HPDE6-E6E7 (cell line): ENCODE measurements around the gene VTI1B.
A peak's percentile ranks its signal among the peaks of the same experiment; 100 is the strongest.

Experiments
- DNase-seq: peaks from one replicate; pipeline ENCODE4 v3.0.0; 2011; ENCODE audit warnings: missing footprints; ENCODE audit errors: extremely low spot score

Gene VTI1B

GRCh38 chr14:67679006-67679405 is 4.6 kb upstream of the VTI1B start:
- DNase-seq, result no peak

GRCh38 chr14:67675219-67675582 is 769 bp upstream of the VTI1B start:
- no peak for DNase-seq

GRCh38 chr14:67674139-67674479 is 323 bp downstream of the VTI1B start:
- DNase-seq, result peak; percentile 79

GRCh38 chr14:67673451-67673850 is 981 bp downstream of the VTI1B start:
- no peak for DNase-seq

DNA sequence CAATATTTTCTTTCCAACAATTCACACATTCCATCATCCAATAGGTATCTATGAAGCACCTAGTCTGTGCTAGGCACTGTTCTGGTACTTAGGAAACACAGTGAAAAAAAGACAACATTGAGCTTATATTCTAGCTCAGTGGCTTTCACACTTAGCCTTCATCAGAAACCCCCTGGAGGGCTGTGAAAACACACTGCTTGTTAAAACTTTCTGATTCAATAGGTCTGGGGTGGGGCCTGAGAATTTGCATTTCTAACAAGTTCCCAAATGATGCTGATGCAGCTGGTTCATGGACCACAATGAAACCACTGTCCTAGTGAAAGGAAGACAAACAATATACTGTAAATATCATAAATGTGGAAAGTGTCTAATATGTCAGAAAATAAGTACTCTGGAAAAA is 5.9 kb downstream of the VTI1B start:
- DNase-seq, result no peak

GRCh38 chr14:67666750-67667449 is 7.5 kb downstream of the VTI1B start:
- DNase-seq, result peak; percentile 45

GRCh38 chr14:67665868-67666267 is 8.6 kb downstream of the VTI1B start:
- no peak for DNase-seq

DNA sequence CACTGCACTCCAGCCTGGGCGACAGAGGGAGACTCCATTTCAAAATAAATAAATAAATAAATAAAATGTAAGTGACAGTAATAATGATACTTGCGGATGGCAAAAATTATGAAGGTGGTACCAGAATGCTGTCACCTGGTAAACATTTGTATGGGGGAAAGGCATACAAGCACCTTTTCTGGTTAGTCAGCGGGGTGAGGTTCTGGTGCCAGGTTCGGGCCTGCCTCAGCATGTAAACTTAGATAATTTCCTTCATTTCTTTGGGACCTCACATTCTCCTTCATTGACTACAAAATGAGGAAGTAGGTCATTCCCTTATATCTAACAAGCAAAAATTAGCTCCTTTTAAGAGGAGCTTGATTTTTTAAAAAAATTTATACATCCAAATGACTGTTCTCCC is 10.8 kb downstream of the VTI1B start:
- DNase-seq, result peak; percentile 86

DNA sequence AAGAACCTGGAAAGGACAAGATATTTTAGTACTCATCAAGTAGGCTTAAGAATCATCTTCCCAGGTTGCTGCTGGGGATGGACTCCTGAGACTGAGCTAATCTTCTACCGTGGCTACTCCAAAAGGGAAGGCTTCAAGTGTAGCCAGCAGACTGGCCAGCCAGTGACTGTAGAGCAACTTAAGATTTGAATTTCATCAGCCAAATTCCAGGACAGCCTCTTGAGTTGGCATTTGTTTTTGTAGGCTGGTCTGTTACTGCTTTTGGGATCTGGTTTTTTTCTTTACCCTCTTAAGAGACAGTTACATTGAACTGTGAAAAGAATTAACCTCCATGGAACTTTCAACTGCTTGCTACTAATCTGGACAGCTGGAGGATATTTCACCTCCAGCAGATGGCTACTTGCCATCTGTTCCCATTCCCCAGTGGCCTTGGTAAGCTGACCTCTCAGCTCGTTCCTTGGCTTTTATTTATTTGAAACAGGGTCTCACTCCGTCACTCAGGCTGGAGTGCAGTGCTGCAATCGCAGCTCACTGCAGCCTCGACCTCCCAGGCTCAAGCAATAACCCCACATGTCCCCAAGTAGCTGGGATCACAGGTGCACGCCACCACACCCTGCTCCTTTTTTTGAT is 20.7 kb downstream of the VTI1B start:
- no peak for DNase-seq

DNA sequence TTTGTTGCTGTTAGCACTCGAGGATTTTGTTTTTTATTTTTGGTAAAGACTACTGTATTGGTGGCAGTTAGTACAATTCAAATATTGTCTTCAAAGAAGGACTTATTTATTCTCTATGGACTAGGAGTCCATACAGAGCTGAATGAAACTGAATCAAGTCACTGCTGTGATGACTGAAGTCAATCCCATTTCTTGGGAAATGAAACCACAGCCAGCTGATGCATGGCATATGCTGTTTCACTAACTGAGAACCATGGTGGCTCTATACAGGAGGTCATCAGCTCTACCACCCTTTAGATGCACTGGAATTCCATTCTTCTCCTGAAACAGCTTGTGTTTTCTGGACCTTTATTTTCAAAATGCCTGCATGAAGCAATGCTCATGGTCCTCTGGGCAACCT is 22.2 kb downstream of the VTI1B start:
- no peak for DNase-seq

DNA sequence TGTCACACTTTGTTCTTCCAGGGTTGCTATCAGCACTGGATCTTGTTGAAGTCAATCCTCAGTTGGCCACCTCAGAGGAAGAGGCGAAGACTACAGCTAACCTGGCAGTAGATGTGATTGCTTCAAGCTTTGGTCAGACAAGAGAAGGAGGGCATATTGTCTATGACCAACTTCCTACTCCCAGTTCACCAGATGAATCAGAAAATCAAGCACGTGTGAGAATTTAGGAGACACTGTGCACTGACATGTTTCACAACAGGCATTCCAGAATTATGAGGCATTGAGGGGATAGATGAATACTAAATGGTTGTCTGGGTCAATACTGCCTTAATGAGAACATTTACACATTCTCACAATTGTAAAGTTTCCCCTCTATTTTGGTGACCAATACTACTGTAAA is 23.7 kb downstream of the VTI1B start:
- peak; percentile 70 for DNase-seq

DNA sequence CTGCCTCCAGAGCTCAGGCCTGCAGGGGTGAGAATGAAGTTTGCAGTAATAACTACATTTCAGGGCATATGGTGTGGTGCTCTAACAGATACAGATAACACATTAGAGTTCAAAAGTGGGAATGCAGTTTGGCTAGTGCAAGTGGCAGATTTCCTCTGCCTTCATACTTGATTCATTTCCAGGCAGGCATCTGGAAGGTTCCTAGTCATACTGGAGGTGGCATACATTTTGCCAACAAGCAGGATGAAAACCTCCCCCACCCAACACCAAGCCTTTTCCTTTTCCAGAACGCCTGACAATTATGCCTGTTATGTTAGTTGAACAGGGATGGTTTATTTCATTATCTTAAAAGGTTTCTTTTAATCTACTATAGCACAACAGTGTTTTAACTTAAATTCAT is 24.3 kb downstream of the VTI1B start:
- no peak for DNase-seq

GRCh38 chr14:67646131-67646530 is 28.3 kb downstream of the VTI1B start:
- DNase-seq, result no peak

DNA sequence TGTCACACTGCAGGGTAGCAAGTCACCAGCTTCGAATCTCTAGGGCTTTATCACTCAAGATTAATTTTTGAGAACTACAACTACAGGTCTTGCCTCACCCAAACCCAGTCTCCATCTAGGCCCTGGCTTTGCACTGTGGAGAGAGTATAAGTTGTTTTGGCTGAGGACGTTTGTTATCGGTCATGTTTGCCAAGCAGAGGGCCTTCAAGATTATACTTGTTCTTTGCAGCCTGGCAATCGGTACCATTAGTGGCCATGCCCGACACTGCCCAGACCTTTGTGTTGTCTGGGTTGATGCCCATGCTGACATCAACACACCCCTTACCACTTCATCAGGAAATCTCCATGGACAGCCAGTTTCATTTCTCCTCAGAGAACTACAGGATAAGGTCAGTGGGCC is 29.0 kb downstream of the VTI1B start:
- no peak for DNase-seq

GRCh38 chr14:67644428-67644827 is 30.0 kb downstream of the VTI1B start:
- DNase-seq, result no peak

DNA sequence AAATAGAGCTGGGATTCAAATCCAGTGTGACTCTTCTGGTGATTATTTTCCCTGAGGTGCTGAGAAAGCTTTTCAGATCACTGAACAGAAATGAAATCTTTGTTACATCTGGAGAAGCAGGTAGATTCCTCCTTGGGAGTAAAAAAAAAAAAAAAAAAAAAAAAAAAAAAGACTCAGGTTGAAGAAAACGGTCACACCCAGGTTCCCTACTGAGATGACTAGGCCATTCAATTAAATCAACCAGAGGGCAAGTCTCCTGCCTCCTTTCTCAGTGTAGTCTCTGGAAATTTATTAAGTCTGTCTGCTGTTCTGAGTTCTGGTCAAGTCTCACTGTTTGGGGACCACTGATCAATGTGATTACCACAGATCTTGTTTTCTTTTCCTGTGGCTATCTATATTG is 30.7 kb downstream of the VTI1B start:
- DNase-seq, result no peak

- DNase-seq, result no peak
Observed at GRCh38 chr14:67641902-67642749, 32.3 kb downstream of the VTI1B start.

DNA sequence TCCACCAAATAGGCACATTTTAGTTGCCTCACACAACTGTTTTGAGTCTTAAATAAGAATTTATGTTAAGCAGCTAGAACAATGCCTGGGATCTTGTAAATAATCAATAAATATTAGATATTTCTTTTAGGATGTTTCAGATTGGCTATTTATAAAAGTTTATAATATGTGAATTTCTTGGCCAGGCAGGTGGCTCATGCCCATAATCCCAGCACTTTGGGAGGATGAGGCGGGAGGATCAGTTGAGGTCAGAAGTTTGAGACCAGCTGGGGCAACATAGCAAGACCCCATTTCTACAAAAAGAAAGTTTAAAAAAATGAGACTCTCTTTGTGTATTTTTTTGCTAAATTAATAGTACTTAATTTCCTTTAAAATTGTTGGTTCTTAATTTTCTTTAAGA is 33.0 kb downstream of the VTI1B start:
- no peak for DNase-seq

DNA sequence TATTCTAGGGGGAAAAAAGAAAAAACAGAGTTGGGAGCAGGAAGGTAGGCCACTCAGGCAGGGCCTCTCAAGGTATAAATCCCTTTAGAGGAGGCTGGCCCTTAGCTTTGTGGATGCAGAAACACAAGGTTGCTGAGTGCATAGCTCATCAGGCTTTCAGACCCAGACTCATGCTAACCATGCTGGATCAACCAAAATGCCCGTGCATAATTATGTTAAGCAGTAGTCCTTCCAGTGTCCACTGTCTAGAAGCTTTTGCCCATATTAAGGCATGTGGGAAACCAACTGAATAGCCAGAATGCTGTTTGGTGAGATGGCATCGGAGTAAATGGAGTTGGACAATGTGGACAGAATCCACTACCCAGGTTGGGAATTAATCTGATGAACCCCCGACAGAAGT is 35.8 kb downstream of the VTI1B start:
- DNase-seq, result no peak

- DNase-seq, result no peak
Observed at GRCh38 chr14:67636361-67636919, 38.0 kb downstream of the VTI1B start.

DNA sequence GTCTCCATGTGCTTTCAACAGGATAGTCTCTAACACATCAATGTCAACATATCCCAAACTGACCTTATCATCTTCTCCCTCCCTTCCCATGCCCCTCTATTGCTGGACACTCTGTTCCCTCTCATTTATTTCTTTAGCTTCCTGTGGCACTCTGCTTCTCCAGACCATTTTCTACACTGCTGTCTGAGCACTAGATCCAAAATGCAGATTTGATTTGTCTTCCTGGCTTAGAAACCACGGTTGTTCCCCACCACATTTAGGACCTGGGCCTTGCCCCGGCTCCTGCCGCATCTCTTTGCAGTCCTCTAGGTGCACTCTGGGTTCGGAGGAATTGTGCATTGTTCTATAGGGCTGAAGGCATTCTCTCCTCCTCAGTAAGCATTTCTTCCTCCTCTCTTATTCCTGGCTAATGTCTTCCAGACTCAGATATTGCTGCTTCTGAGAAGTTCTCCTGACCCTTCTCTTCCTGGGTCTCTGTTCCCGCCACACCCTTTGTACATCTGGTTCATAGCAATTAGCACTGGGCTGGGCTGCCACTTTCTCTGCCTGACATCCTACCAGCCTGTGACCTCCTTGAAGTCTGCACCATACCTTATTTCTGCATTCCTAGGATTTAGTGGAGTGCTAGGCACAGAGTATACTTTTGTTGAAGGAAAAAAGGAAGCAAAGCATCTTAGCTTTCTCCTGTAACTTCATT is 40.8 kb downstream of the VTI1B start:
- DNase-seq, result no peak

DNA sequence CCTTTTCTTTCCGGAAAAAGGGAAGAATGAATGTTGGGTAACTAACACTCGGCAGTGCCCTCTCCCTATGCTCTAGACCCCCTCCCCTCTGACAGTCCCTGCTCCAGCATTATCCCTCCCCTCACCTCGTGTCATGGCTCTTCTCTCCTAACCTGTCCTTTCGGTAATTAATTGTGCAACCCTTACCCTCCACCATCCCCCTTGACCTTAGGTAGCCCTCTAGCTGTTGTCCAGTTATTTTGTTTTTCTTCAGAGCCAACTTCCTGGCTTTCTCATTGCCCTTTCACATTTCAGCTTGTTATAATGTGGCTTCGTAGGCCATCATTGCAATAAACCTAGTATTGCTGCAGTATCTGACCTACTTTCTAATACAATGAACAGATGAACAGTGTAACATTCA is 43.5 kb downstream of the VTI1B start:
- DNase-seq, result no peak
